K562 (cell line): ENCODE results near the gene POR. TPM values are rescaled to one million over a fixed set of nuclear protein-coding genes. Genes with fewer than 3 reads are reported as not detected.

ENCODE experiments used
- CHD4 ChIP-seq: fragments of 200-600 bp; sonication (generic); IDR thresholded peaks from 3 replicates; pipeline ENCODE4 v1.6.1; 2012; ENCODE audit warnings: low read depth, mild to moderate bottlenecking, mixed read lengths, low read length, inconsistent platforms; ENCODE audit not compliant: insufficient read depth, insufficient replicate concordance, poor library complexity, severe bottlenecking
- DEAF1 ChIP-seq: fragments of 450-650 bp; formaldehyde crosslinking; IDR thresholded peaks from 2 replicates; pipeline ENCODE4 v1.4.0; 2020; ENCODE audit warnings: mild to moderate bottlenecking, moderate library complexity
- ETV1 ChIP-seq: fragments of 450-650 bp; conservative IDR thresholded peaks from 2 replicates; pipeline ENCODE4 v1.6.1; 2016; ENCODE audit warnings: missing genetic modification characterization, control low read depth, low read depth, missing compliant biosample characterization
- HMG20A ChIP-seq: fragments of 450-650 bp; formaldehyde crosslinking; conservative IDR thresholded peaks from 2 replicates; pipeline ENCODE4 v1.4.0; 2020; ENCODE audit warnings: mild to moderate bottlenecking, mixed read lengths
- NFATC3 ChIP-seq: fragments of 450-650 bp; IDR thresholded peaks from 2 replicates; pipeline ENCODE4 v1.6.1; 2017; ENCODE audit warnings: mild to moderate bottlenecking
- PATZ1 ChIP-seq: fragments of 250-450 bp; sonication (Bioruptor Pico); IDR thresholded peaks from 2 replicates; pipeline ENCODE4 v1.5.0; 2020; ENCODE audit warnings: mild to moderate bottlenecking, borderline replicate concordance
- RBM14 ChIP-seq: fragments of 200-400 bp; formaldehyde crosslinking; IDR thresholded peaks from 2 replicates; pipeline ENCODE4 v1.6.1; 2018; ENCODE audit warnings: low read depth, mild to moderate bottlenecking, low read length, moderate library complexity, borderline replicate concordance; ENCODE audit not compliant: insufficient read depth
- RFX7 ChIP-seq: fragments of 250-450 bp; sonication (Bioruptor Pico); IDR thresholded peaks from 2 replicates; pipeline ENCODE4 v1.5.1; 2021; ENCODE audit warnings: mild to moderate bottlenecking
- ZNF780A ChIP-seq: fragments of 250-450 bp; sonication (Bioruptor Pico); IDR thresholded peaks from 2 replicates; pipeline ENCODE4 v1.5.0; 2021; ENCODE audit warnings: mild to moderate bottlenecking
- polyA plus RNA-seq, 8 experiments: library from polyadenylated mRNA; depleted of rRNA in 4 of 8; stranded (reverse) in 5 of 8; unstranded in 3 of 8; fragments of >200 nt; fragmentation: Nextera tagmentation in 2 of 8; fragmentation: Illumina TruSeq in 1 of 8; extraction: Ambion mirVana in 2 of 8; extraction: Trizol in 1 of 8; gene quantifications; 2 replicates each; pipeline versions ENCODE4 v1.2.1 to v1.2.3, GENCODE V29; 2011 to 2014; ENCODE audit warnings: inconsistent platforms in 1 of 8, missing spikeins in 1 of 8
- total RNA-seq, 7 experiments: library from RNA; depleted of rRNA in 6 of 7; stranded (reverse); fragments of >200 nt in 6 of 7; fragmentation: Illumina TruSeq in 2 of 7; extraction: Trizol in 2 of 7; gene quantifications; 2 replicates each; pipeline versions ENCODE4 v1.2.1 to v1.2.3, GENCODE V29; 2011 to 2021; ENCODE audit warnings: low replicate concordance in 1 of 7

Gene POR
- total and polyA plus RNA-seq, 9 of the 15 experiments (the other 6 are each of a cell fraction or from before 2014, with no cell fraction given) = 4.7 to 142 (median 40.8) TPM

GRCh38 chr7:75944507-75944906, 29.6 kb downstream of the POR start (continued):
- no peak for TF ChIP-seq DEAF1 (CRISPR knock-in tag)
- TF ChIP-seq NFATC3 = no peak
- no peak for TF ChIP-seq ETV1
- TF ChIP-seq PATZ1 (CRISPR knock-in tag) = no peak
- TF ChIP-seq HMG20A (CRISPR knock-in tag) = no peak
- TF ChIP-seq CHD4 = no peak
- TF ChIP-seq RFX7 (CRISPR knock-in tag) = no peak
- TF ChIP-seq RBM14 = no peak
- TF ChIP-seq ZNF780A = no peak
